GM23338 (cell line): ENCODE measurements around the gene GLRA1. TPM values are rescaled to one million over a fixed set of nuclear protein-coding genes. Genes with fewer than 3 reads are reported as not detected.
A peak's percentile ranks its signal among the peaks of the same experiment; 100 is the strongest.

Experiments
- ATAC-seq: fragments of 200-7000 bp; cut with Tn5 transposase; 3 replicates; pipeline ENCODE4 v1.9.1; 2020
- DNase-seq: peaks from one replicate; pipeline ENCODE4 v3.0.0-alpha.2; 2015; ENCODE audit warnings: low spot score
- H2AFZ ChIP-seq: fragments of 200-600 bp; sonication (generic); 2 replicates; pipeline ENCODE4 v1.8.0; 2016; ENCODE audit warnings: antibody characterized with exemption, mild to moderate bottlenecking, moderate library complexity
- H3F3A ChIP-seq: fragments of 200-600 bp; sonication (generic); replicated peaks from 2 replicates; pipeline ENCODE4 v1.8.0; 2017; ENCODE audit warnings: antibody characterized with exemption, mixed run types, low read depth
- H3K27ac ChIP-seq: fragments of 200-600 bp; sonication (generic); 2 replicates; pipeline ENCODE4 v1.6.1; 2016; ENCODE audit warnings: low read depth
- H3K27me3 ChIP-seq: fragments of 200-600 bp; sonication (generic); 2 replicates; pipeline ENCODE4 v1.8.0; 2016; ENCODE audit warnings: mild to moderate bottlenecking, mixed run types, moderate library complexity; ENCODE audit not compliant: insufficient read depth
- H3K36me3 ChIP-seq: fragments of 200-600 bp; sonication (generic); 2 replicates; pipeline ENCODE4 v1.8.0; 2016; ENCODE audit warnings: mild to moderate bottlenecking; ENCODE audit not compliant: insufficient read depth
- H3K4me1 ChIP-seq: fragments of 200-600 bp; sonication (generic); 2 replicates; pipeline ENCODE4 v1.8.0; 2016; ENCODE audit warnings: mild to moderate bottlenecking, moderate library complexity; ENCODE audit not compliant: insufficient read depth
- H3K4me2 ChIP-seq: fragments of 200-600 bp; sonication (generic); 2 replicates; pipeline ENCODE4 v1.7.1; 2017; ENCODE audit warnings: mixed run types
- H3K4me3 ChIP-seq: fragments of 200-600 bp; sonication (generic); 2 replicates; pipeline ENCODE4 v1.6.1; 2016; ENCODE audit warnings: mixed run types
- H3K79me2 ChIP-seq: fragments of 200-600 bp; sonication (generic); replicated peaks from 2 replicates; pipeline ENCODE4 v1.8.0; 2017; ENCODE audit warnings: mild to moderate bottlenecking; ENCODE audit not compliant: insufficient read depth
- H3K9me2 ChIP-seq: fragments of 200-600 bp; sonication (generic); 2 replicates; pipeline ENCODE4 v1.8.0; 2017; ENCODE audit not compliant: insufficient read depth
- H4K20me1 ChIP-seq: fragments of 200-600 bp; sonication (generic); replicated peaks from 2 replicates; pipeline ENCODE4 v1.8.0; 2017; ENCODE audit warnings: mild to moderate bottlenecking; ENCODE audit not compliant: insufficient read depth
- H3K27ac Mint-ChIP-seq: 2 replicates; pipeline ENCODE4 v1.8.0; 2020; ENCODE audit warnings: inconsistent platforms, mild to moderate bottlenecking, moderate library complexity, mixed read lengths
- H3K27me3 Mint-ChIP-seq: 3 replicates; pipeline ENCODE4 v1.8.0; 2022; ENCODE audit warnings: low read depth, mild to moderate bottlenecking, moderate library complexity, mixed read lengths, inconsistent platforms; ENCODE audit not compliant: insufficient read depth, poor library complexity
- H3K36me3 Mint-ChIP-seq: 3 replicates; pipeline ENCODE4 v1.8.0; 2021; ENCODE audit warnings: low read depth, mild to moderate bottlenecking, inconsistent platforms, moderate library complexity, mixed read lengths
- H3K4me1 Mint-ChIP-seq: 3 replicates; pipeline ENCODE4 v1.8.0; 2020; ENCODE audit warnings: mild to moderate bottlenecking, inconsistent platforms, mixed read lengths
- H3K4me3 Mint-ChIP-seq: 3 replicates; pipeline ENCODE4 v1.8.0; 2021; ENCODE audit warnings: moderate library complexity, mild to moderate bottlenecking, inconsistent platforms, mixed read lengths
- H3K9me3 Mint-ChIP-seq: 3 replicates; pipeline ENCODE4 v1.8.0; 2020; ENCODE audit warnings: moderate library complexity, mild to moderate bottlenecking, inconsistent platforms, mixed read lengths
- CREB1 ChIP-seq: fragments of 250-450 bp; sonication (Bioruptor Pico); IDR thresholded peaks from 2 replicates; pipeline ENCODE4 v1.5.0; 2020; ENCODE audit warnings: low read depth, mild to moderate bottlenecking, moderate library complexity
- EZH2 ChIP-seq: fragments of 200-600 bp; sonication (generic); IDR thresholded peaks from one replicate; pipeline ENCODE4 v1.8.0; 2017; ENCODE audit warnings: antibody characterized with exemption, mild to moderate bottlenecking, low read depth; ENCODE audit not compliant: unreplicated experiment
- EZH2phosphoT487 ChIP-seq: fragments of 200-600 bp; sonication (generic); IDR thresholded peaks from one replicate; pipeline ENCODE4 v1.8.1; 2018; ENCODE audit warnings: antibody characterized with exemption; ENCODE audit not compliant: unreplicated experiment
- JUNB ChIP-seq: IDR thresholded peaks from one replicate; pipeline ENCODE4 v1.6.1; 2016; ENCODE audit warnings: antibody characterized with exemption; ENCODE audit not compliant: unreplicated experiment
- POLR2AphosphoS5 ChIP-seq: IDR thresholded peaks from 2 replicates; pipeline ENCODE4 v1.6.1; 2016; ENCODE audit warnings: antibody characterized with exemption, low read depth
- STAT1 ChIP-seq: IDR thresholded peaks from one replicate; pipeline ENCODE4 v1.6.1; 2016; ENCODE audit warnings: antibody characterized with exemption; ENCODE audit not compliant: unreplicated experiment
- ZNF114 ChIP-seq: fragments of 250-450 bp; sonication (Bioruptor Pico); IDR thresholded peaks from 2 replicates; pipeline ENCODE4 v1.5.0; 2020; ENCODE audit warnings: mild to moderate bottlenecking, moderate library complexity
- polyA plus RNA-seq: library from polyadenylated mRNA; unstranded; fragments of >200 nt; fragmentation: Nextera tagmentation; extraction: Ambion mirVana; gene quantifications from 2 replicates; pipeline ENCODE4 v1.2.1, GENCODE V29; 2016
- total RNA-seq: library from RNA; depleted of rRNA; stranded (reverse); fragments of >200 nt; shearing (Covaris generic); gene quantifications from 2 replicates; pipeline ENCODE4 v1.2.3, GENCODE V29; 2014
- TF ChIP-seq, protein P1 (sequence below): fragments of 250-450 bp; sonication (Bioruptor Pico); IDR thresholded peaks from 2 replicates; pipeline ENCODE4 v1.5.0; 2020; ENCODE audit warnings: mild to moderate bottlenecking, moderate library complexity

GLRA1 gene
- total and polyA plus RNA-seq, 2 experiments from 2014 or later: not detected

- H2AFZ ChIP-seq: no peak overlapping the region
- H3K79me2 ChIP-seq: no peaks in the 10 kb centered on the region
- no peaks in the 10 kb centered on the region for H3F3A ChIP-seq
- DNase-seq (no peak), ATAC-seq (no peak)
- no peaks in the 10 kb centered on the region for H3K36me3 ChIP-seq
- no peaks in the 10 kb centered on the region for H3K9me2 ChIP-seq
- Mint-ChIP-seq H3K4me1 (peaks cover 9% of the 10 kb centered on the region; the same call in 2 of the 3 replicates), H3K27me3 (peaks cover 20% of the 10 kb centered on the region), H3K9me3 (peaks cover 6% of the 10 kb centered on the region; the same call in 2 of the 3 replicates), H3K27ac (no peak overlapping the region), H3K36me3 (no peaks in the 10 kb centered on the region; the same call in 2 of the 3 replicates), H3K4me3 (no peak overlapping the region)
- peaks cover 8% of the 10 kb centered on the region; the same call in 1 of the 2 replicates for H3K4me1 ChIP-seq
- H3K27ac ChIP-seq: no peak overlapping the region
- H3K4me3 ChIP-seq: no peak overlapping the region
- H3K27me3 ChIP-seq: peaks cover 38% of the 10 kb centered on the region
- no peak overlapping the region for H3K4me2 ChIP-seq
- H4K20me1 ChIP-seq: no peaks in the 10 kb centered on the region
- TF ChIP-seq EZH2 (no peak), CREB1 (no peak), JUNB (no peak), STAT1 (no peak), EZH2phosphoT487 (no peak), ZNF114 (CRISPR knock-in tag) (no peak)
- TF ChIP-seq, protein P1, sequence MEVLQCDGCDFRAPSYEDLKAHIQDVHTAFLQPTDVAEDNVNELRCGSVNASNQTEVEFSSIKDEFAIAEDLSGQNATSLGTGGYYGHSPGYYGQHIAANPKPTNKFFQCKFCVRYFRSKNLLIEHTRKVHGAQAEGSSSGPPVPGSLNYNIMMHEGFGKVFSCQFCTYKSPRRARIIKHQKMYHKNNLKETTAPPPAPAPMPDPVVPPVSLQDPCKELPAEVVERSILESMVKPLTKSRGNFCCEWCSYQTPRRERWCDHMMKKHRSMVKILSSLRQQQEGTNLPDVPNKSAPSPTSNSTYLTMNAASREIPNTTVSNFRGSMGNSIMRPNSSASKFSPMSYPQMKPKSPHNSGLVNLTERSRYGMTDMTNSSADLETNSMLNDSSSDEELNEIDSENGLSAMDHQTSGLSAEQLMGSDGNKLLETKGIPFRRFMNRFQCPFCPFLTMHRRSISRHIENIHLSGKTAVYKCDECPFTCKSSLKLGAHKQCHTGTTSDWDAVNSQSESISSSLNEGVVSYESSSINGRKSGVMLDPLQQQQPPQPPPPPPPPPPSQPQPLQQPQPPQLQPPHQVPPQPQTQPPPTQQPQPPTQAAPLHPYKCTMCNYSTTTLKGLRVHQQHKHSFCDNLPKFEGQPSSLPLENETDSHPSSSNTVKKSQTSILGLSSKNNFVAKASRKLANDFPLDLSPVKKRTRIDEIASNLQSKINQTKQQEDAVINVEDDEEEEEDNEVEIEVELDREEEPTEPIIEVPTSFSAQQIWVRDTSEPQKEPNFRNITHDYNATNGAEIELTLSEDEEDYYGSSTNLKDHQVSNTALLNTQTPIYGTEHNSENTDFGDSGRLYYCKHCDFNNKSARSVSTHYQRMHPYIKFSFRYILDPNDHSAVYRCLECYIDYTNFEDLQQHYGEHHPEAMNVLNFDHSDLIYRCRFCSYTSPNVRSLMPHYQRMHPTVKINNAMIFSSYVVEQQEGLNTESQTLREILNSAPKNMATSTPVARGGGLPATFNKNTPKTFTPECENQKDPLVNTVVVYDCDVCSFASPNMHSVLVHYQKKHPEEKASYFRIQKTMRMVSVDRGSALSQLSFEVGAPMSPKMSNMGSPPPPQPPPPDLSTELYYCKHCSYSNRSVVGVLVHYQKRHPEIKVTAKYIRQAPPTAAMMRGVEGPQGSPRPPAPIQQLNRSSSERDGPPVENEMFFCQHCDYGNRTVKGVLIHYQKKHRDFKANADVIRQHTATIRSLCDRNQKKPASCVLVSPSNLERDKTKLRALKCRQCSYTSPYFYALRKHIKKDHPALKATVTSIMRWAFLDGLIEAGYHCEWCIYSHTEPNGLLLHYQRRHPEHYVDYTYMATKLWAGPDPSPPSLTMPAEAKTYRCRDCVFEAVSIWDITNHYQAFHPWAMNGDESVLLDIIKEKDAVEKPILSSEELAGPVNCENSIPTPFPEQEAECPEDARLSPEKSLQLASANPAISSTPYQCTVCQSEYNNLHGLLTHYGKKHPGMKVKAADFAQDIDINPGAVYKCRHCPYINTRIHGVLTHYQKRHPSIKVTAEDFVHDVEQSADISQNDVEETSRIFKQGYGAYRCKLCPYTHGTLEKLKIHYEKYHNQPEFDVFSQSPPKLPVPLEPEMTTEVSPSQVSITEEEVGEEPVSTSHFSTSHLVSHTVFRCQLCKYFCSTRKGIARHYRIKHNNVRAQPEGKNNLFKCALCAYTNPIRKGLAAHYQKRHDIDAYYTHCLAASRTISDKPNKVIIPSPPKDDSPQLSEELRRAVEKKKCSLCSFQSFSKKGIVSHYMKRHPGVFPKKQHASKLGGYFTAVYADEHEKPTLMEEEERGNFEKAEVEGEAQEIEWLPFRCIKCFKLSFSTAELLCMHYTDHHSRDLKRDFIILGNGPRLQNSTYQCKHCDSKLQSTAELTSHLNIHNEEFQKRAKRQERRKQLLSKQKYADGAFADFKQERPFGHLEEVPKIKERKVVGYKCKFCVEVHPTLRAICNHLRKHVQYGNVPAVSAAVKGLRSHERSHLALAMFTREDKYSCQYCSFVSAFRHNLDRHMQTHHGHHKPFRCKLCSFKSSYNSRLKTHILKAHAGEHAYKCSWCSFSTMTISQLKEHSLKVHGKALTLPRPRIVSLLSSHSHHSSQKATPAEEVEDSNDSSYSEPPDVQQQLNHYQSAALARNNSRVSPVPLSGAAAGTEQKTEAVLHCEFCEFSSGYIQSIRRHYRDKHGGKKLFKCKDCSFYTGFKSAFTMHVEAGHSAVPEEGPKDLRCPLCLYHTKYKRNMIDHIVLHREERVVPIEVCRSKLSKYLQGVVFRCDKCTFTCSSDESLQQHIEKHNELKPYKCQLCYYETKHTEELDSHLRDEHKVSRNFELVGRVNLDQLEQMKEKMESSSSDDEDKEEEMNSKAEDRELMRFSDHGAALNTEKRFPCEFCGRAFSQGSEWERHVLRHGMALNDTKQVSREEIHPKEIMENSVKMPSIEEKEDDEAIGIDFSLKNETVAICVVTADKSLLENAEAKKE: no peak
These were observed 1.5 kb upstream of the GLRA1 start for GRCh38 chr5:151926188-151926587.

DNA sequence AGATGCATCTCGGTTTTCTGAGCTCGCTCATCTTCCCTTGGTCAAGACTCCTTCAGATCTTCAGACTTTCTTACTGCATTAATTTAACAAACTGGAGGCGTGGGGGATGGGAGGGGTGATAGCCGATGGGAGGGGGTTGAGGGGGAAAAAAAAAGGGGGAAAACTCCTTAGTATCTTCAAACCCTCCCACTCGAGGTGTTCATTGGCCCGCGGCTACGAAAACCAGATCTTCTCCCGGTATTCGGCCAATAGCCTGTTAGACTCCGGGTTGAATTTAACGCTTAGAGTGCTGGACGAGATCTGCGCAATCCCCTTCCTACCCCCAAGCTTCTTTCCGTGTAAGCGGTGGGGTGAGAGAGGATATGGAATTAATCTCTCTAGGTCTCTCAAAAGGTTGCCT, 689 bp upstream of the GLRA1 start:
- H3K27ac Mint-ChIP-seq: no peak overlapping the region

More for the DNA sequence above, 689 bp upstream of the GLRA1 start:
- Histone ChIP-seq H3K27ac (no peak overlapping the region), H3F3A (no peaks in the 10 kb centered on the region), H3K27me3 (peaks cover 42% of the 10 kb centered on the region), H3K4me3 (peak overlapping the region; percentile 44), H3K79me2 (no peaks in the 10 kb centered on the region), H2AFZ (no peak overlapping the region), H3K4me2 (peak overlapping the region; percentile 82), H3K9me2 (no peaks in the 10 kb centered on the region), H3K36me3 (no peaks in the 10 kb centered on the region), H4K20me1 (no peaks in the 10 kb centered on the region), H3K4me1 (peaks cover 8% of the 10 kb centered on the region; the same call in 1 of the 2 replicates)
- no peak for TF ChIP-seq POLR2AphosphoS5
- TF ChIP-seq CREB1: no peak
- peak overlapping the region; percentile 52 for H3K4me3 Mint-ChIP-seq
- H3K36me3 Mint-ChIP-seq: no peaks in the 10 kb centered on the region
- H3K9me3 Mint-ChIP-seq: no peaks in the 10 kb centered on the region; the same call in 2 of the 3 replicates
- peaks cover 9% of the 10 kb centered on the region; the same call in 2 of the 3 replicates for H3K4me1 Mint-ChIP-seq
- ATAC-seq (peak; percentile 43), DNase-seq (peak; percentile 31)
- peaks cover 20% of the 10 kb centered on the region for H3K27me3 Mint-ChIP-seq
